ENCODE measurements around the gene BAIAP2L2.

BAIAP2L2 gene

GRCh38 chr22:38136607-38137006 is 26.1 kb upstream of the BAIAP2L2 start:
- H3K4me3 ChIP-seq (ENCODE audit: low read depth, low read length) = no peak overlapping the region
- no peak for DNase-seq (ENCODE audit: low read depth)
- TF ChIP-seq POLR2A (IDR thresholded peaks at IDR 0.05; ENCODE audit: extremely low read depth, insufficient read length) (no peak), MAX (IDR thresholded peaks at IDR 0.05; ENCODE audit: low read depth, low read length) (no peak), CTCF (IDR thresholded peaks at IDR 0.05; ENCODE audit: low read depth, low read length) (no peak)

- H3K4me3 ChIP-seq (ENCODE audit: low read depth, low read length) = no peak overlapping the region
- TF ChIP-seq CTCF (IDR thresholded peaks at IDR 0.05; ENCODE audit: low read depth, low read length) (no peak), POLR2A (IDR thresholded peaks at IDR 0.05; ENCODE audit: extremely low read depth, insufficient read length) (no peak), MYC (IDR thresholded peaks at IDR 0.05; ENCODE audit: low read depth, low read length) (no peak), MAX (IDR thresholded peaks at IDR 0.05; ENCODE audit: low read depth, low read length) (no peak)
- DNase-seq (ENCODE audit: low read depth) = peak; percentile 22
These were observed 24.7 kb upstream of the BAIAP2L2 start for GRCh38 chr22:38135133-38135706.

- no peak overlapping the region for H3K4me3 ChIP-seq (ENCODE audit: low read depth, low read length)
- TF ChIP-seq MAX (IDR thresholded peaks at IDR 0.05; ENCODE audit: low read depth, low read length) (no peak), CTCF (IDR thresholded peaks at IDR 0.05; ENCODE audit: low read depth, low read length) (no peak), POLR2A (IDR thresholded peaks at IDR 0.05; ENCODE audit: extremely low read depth, insufficient read length) (no peak), MYC (IDR thresholded peaks at IDR 0.05; ENCODE audit: low read depth, low read length) (no peak)
- DNase-seq (ENCODE audit: low read depth) = no peak
These were observed 22.8 kb upstream of the BAIAP2L2 start for GRCh38 chr22:38133331-38133730.

GRCh38 chr22:38132794-38133193 is 22.3 kb upstream of the BAIAP2L2 start:
- no peak for DNase-seq (ENCODE audit: low read depth)
- no peak for TF ChIP-seq CTCF (IDR thresholded peaks at IDR 0.05; ENCODE audit: low read depth, low read length)
- no peak for TF ChIP-seq MYC (IDR thresholded peaks at IDR 0.05; ENCODE audit: low read depth, low read length)
- no peak for TF ChIP-seq MAX (IDR thresholded peaks at IDR 0.05; ENCODE audit: low read depth, low read length)
- no peak for TF ChIP-seq POLR2A (IDR thresholded peaks at IDR 0.05; ENCODE audit: extremely low read depth, insufficient read length)

GRCh38 chr22:38132136-38132535 is 21.7 kb upstream of the BAIAP2L2 start:
- no peak for DNase-seq (ENCODE audit: low read depth)
- H3K4me3 ChIP-seq (ENCODE audit: low read depth, low read length) = no peak overlapping the region
- TF ChIP-seq CTCF (IDR thresholded peaks at IDR 0.05; ENCODE audit: low read depth, low read length) (no peak), MAX (IDR thresholded peaks at IDR 0.05; ENCODE audit: low read depth, low read length) (no peak), POLR2A (IDR thresholded peaks at IDR 0.05; ENCODE audit: extremely low read depth, insufficient read length) (no peak)

More at GRCh38 chr22:38132794-38133193, 22.3 kb upstream of the BAIAP2L2 start:
- H3K4me3 ChIP-seq (ENCODE audit: low read depth, low read length) = no peak overlapping the region

Data from NB4 (cell line).